Endothelial cell of hepatic sinusoid (primary cell): ENCODE data around the gene PML.
"Not testable (repeated sequence)": the region's sequence is repeated elsewhere in the genome, so short reads cannot be mapped to it uniquely, and the experiment has no call there.

ENCODE experiments used
- in situ Hi-C: cut with HindIII; loops from 2 replicates; pipeline ENCODE4 v1.10.0; 2017; ENCODE audit warnings: low sequenced_read_pairs

Gene PML

DNA sequence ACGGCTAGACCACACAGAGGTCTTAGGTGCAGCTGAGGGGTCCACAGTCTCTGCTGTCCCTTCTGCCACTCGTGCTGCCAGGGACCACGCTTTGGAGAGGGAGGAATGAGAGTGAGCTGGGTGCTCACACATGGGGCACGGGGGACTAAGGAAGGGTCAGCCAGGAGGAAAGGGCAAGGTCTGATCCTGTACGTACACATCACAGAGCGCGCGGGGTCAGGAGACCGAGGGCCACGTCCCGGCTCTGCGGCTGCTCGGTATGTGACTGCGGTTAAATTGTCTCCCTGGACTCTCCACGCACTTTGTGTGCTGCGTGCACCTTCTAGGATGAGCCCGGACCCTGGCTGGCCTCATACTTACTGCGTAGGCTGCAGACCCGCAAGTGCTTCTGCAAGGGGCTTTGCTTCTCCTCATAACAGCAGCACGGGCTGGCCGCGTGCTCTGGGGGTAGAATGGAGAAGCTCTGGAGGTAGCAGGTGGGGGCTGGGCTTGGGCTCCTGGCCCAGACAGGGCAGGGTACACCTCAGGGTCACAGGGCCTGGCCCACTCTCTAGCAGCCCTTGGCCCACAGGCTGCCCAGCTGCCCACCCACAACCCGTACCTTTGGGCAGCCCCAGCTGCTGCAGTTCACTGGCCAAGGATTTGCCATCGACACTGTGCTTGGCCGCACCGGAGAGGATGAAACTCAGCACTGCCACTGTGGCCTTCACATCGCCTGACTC, 102.4 kb downstream of the PML start:
- in situ Hi-C loops: not testable (repeated sequence)
